B cell (primary cell): ENCODE measurements around the gene POLR1G.

ENCODE experiments used
- CTCF ChIP-seq: fragments of 200-600 bp; IDR thresholded peaks from one replicate; pipeline ENCODE4 v1.8.0; 2022; ENCODE audit warnings: antibody characterized with exemption, mild to moderate bottlenecking
- EZH2 ChIP-seq: IDR thresholded peaks from 2 replicates; pipeline ENCODE4 v1.6.1; 2012; ENCODE audit warnings: borderline replicate concordance, low read depth, mild to moderate bottlenecking, moderate library complexity, low read length; ENCODE audit not compliant: insufficient read depth, poor library complexity, severe bottlenecking

GRCh38 chr19:45368127-45368526, 38.3 kb upstream of the POLR1G start:
- TF ChIP-seq CTCF = no peak
- no peak for TF ChIP-seq EZH2
